HG03064 (cell line): ENCODE measurements around the gene PPP6R2.
"Not testable (repeated sequence)": the region's sequence is repeated elsewhere in the genome, so short reads cannot be mapped to it uniquely, and the experiment has no call there.

Experiments used
- ATAC-seq: cut with Tn5 transposase; IDR thresholded peaks from one replicate; pipeline ENCODE4 v1.9.1; 2021; ENCODE audit warnings: low read depth; ENCODE audit not compliant: unreplicated experiment

PPP6R2 gene

GRCh38 chr22:50422961-50423815 is 80.1 kb downstream of the PPP6R2 start:
- no peak for ATAC-seq

GRCh38 chr22:50423956-50424355 is 80.8 kb downstream of the PPP6R2 start:
- no peak for ATAC-seq

- no peak for ATAC-seq
These were observed 82.2 kb downstream of the PPP6R2 start for GRCh38 chr22:50425179-50425916.

- ATAC-seq, result no peak
These were observed 89.2 kb downstream of the PPP6R2 start for GRCh38 chr22:50432131-50432876.

- not testable (repeated sequence) for ATAC-seq
These were observed 89.9 kb downstream of the PPP6R2 start for GRCh38 chr22:50432877-50433510.

GRCh38 chr22:50434849-50435248 is 91.7 kb downstream of the PPP6R2 start:
- ATAC-seq, result no peak

- no peak for ATAC-seq
These were observed 92.3 kb downstream of the PPP6R2 start for GRCh38 chr22:50435291-50436014.

- ATAC-seq, result no peak
These were observed 93.1 kb downstream of the PPP6R2 start for GRCh38 chr22:50436015-50436830.

- ATAC-seq, result no peak
These were observed 93.8 kb downstream of the PPP6R2 start for GRCh38 chr22:50436841-50437341.

- no peak for ATAC-seq
These were observed 94.6 kb downstream of the PPP6R2 start for GRCh38 chr22:50437511-50438304.

- ATAC-seq, result no peak
These were observed 95.5 kb downstream of the PPP6R2 start for GRCh38 chr22:50438305-50439275.

GRCh38 chr22:50439314-50439870 is 96.3 kb downstream of the PPP6R2 start:
- ATAC-seq, result no peak

GRCh38 chr22:50439871-50440331 is 96.8 kb downstream of the PPP6R2 start:
- no peak for ATAC-seq

GRCh38 chr22:50440544-50441249 is 97.6 kb downstream of the PPP6R2 start:
- ATAC-seq, result no peak

- no peak for ATAC-seq
These were observed 98.4 kb downstream of the PPP6R2 start for GRCh38 chr22:50441428-50441993.

- no peak for ATAC-seq
These were observed 100.1 kb downstream of the PPP6R2 start for GRCh38 chr22:50443197-50443596.
